HG02610 (cell line): ENCODE data around the gene ROBO4.

Experiments used
- ATAC-seq: cut with Tn5 transposase; IDR thresholded peaks from one replicate; pipeline ENCODE4 v1.9.1; 2021; ENCODE audit warnings: mild to moderate bottlenecking, moderate library complexity; ENCODE audit not compliant: unreplicated experiment

ROBO4 gene

DNA sequence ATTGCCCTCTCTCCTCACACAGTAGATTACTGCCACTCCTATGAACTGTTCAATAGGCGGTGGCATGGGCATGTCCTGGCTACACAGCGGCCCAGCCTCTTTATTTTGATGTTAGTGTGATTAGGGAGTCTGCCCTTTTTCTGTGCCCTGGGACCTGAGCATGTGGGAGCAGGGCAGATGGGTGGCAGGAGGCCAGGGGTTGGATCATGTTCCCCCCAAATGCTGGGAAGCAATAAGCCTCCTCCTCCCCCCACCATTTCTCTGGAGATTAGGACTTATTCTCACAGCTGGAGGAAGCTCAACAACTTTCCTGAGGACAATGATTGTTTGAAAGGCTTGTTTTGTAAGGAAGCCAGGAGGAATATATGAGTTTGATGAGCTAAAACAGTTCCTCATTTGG is 22.2 kb upstream of the ROBO4 start:
- no peak for ATAC-seq

DNA sequence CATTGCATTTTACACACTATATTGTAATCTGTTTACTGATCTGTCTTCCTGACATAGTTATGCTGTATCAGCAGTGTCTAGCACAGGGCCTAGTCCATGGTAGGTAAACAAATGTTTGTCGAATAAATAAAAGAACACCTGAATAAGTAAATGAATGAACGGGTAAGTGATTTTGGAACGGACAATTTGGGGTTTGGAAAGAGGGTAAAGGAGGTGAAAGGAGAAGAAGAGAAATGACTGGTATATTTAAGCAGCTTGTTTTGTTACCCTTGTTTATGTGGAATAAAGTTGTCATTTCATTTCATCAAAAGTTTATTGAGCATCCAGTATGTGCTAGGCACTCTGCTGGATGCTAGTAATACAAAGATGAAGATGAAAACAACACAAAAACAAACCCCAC is 21.3 kb upstream of the ROBO4 start, which contains the start of gene HEPN1:
TSS of gene HEPN1 (plus strand) at position 301 of the 400 bp plus-strand sequence.
- no peak for ATAC-seq

DNA sequence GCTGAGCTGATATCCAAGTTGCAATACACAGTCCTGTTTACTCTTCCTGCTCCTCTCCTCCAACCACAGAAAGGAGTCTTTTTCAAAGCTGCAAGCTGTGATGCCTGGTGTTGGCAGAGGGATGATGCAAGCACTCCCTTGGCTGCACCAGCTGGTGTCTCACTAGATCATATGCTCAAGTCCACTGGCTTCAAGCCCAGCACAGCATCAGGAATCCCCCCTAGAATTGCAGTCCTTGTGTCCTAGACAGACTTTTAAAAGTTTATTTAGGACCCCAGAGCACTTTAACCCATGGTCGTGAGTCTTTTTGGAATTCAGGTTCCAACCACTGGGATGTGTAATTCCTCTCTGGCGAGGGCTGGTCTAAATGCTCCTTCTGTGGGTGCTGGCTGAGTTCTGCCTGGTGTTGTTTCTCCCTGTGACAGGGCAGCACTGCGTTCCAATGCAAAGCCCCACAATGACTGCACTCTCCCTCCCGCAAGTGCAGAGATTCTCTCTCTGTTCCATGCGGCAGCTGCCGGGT is 19.5 kb upstream of the ROBO4 start:
- no peak for ATAC-seq

DNA sequence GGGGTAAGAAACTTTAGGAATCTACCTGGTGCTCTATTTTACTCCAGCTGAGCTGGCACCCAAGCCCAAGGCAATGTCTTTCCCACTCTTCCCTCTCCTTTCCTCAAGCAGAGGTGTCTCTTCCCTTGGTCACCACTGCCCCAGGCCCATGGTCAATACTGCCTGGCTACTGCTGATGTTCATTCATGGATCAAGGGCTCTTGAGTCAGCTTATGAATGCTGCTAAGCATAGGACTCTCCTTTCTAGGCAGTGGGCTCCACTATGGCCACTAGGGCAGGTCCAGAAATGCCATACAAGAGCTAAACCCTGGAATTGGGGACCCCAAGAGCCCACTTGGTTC is 18.7 kb upstream of the ROBO4 start:
- ATAC-seq = no peak

GRCh38 chr11:124915541-124916369 is 18.1 kb upstream of the ROBO4 start:
- ATAC-seq = no peak

DNA sequence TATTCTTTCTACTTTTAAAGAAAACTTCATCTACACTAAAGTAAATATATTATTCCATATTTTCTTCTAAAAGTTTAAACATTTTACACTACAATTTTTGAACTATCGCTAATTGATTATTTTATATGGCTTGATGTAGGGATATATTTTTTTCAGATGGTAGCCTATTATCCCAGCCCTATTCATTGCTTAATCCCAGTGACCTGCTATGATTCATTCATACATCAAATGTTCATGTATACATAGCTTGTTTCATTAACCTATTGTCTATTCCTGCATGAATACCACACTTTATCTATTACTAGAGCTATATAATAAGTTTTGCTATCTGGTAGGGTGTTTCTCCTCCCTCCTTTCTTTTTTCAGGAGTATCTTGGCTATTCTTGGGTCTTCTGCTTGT is 5.0 kb upstream of the ROBO4 start:
- no peak for ATAC-seq

- no peak for ATAC-seq
Measured at GRCh38 chr11:124900464-124900863, 2.8 kb upstream of the ROBO4 start.

- ATAC-seq = no peak
Measured at GRCh38 chr11:124899383-124900145, 1.9 kb upstream of the ROBO4 start.

- ATAC-seq = no peak
Measured at GRCh38 chr11:124898711-124899110, 1.0 kb upstream of the ROBO4 start.

DNA sequence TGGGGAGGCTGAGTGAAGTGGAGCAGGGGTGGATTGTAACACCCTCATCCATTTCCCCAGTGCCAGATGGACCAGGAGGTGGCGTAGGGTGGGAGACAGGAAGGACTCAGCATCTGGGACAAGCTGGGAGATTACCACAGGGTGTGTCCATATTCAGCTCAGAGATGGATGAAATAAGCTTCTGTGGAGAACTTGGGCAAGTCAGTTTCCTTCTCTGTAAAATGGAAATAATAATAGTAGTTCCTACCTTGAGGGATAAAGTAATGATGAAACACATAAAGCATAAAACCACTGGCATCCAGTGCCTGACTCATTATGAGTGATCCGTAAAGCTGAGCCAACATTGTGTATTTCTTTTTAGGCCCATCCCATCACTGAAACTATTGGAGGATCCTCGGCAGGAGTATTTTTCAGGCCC is 607 bp upstream of the ROBO4 start:
- no peak for ATAC-seq

GRCh38 chr11:124896821-124897391 is 759 bp downstream of the ROBO4 start:
- ATAC-seq = no peak

GRCh38 chr11:124896071-124896750 is 1.5 kb downstream of the ROBO4 start:
- ATAC-seq = no peak

DNA sequence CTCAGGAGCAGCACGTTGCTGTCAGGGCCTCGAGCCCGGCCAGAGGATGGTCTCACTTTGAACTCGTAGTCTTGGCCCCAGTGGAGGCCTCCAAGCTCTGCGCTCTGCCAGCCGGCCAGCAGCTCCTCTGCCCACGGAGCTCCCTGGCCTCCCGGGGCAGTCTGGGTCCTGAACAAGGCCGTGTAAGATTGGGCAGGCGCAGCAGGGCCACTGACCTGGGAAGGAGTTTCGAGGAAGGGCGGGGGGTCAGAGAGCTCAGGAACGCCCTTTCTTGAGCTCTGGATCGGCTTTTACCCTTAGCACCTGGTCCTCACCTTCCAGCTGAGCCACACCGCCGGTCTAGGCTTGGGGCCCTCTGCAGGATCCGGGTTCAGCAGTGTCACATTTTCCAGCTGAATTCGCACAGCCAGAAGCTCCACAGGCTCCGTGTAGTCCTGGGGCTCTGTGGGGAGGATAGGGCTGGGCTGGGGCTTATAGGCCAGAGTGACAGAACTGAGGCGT is 2.1 kb downstream of the ROBO4 start:
- ATAC-seq = no peak

- no peak for ATAC-seq
Measured at GRCh38 chr11:124894606-124895430, 2.8 kb downstream of the ROBO4 start.

GRCh38 chr11:124893781-124894401 is 3.8 kb downstream of the ROBO4 start:
- ATAC-seq = no peak

GRCh38 chr11:124892750-124893454 is 4.8 kb downstream of the ROBO4 start:
- no peak for ATAC-seq

GRCh38 chr11:124892146-124892545 is 5.5 kb downstream of the ROBO4 start:
- no peak for ATAC-seq

- no peak for ATAC-seq
Measured at GRCh38 chr11:124891373-124891861, 6.2 kb downstream of the ROBO4 start.
